Keratinocyte (primary cell): ENCODE results near the gene UNC93A. TPM values are rescaled to one million over a fixed set of nuclear protein-coding genes. Genes with fewer than 3 reads are reported as not detected.

ENCODE experiments used
- DNase-seq: peaks from one replicate; pipeline ENCODE4 v3.0.0-alpha.2; 2011; ENCODE audit warnings: low read depth, missing footprints, low spot score
- FAIRE-seq: peaks from 2 replicates; lab custom pipeline; 2011; peaks lifted over from hg19 to GRCh38; lab: Jason Lieb, UNC
- H2AFZ ChIP-seq: 2 replicates; pipeline ENCODE4 v1.6.0; 2012; ENCODE audit warnings: low read length, control low read depth, inconsistent platforms; ENCODE audit not compliant: control insufficient read depth
- H3K27ac ChIP-seq: 2 replicates; pipeline ENCODE4 v1.5.1; 2011; ENCODE audit warnings: low read length; ENCODE audit not compliant: control insufficient read depth, insufficient read depth
- H3K27me3 ChIP-seq: 3 replicates; pipeline ENCODE4 v1.6.0; 2011; ENCODE audit warnings: low read length; ENCODE audit not compliant: control insufficient read depth, insufficient read depth; ENCODE audit errors: extremely low read depth
- H3K36me3 ChIP-seq, 2 experiments: 2 replicates in 1 of 2; 3 replicates in 1 of 2; pipeline ENCODE4 v1.5.1; 2011; ENCODE audit warnings: low read length in 2 of 2, mild to moderate bottlenecking in 1 of 2; ENCODE audit not compliant: control insufficient read depth in 2 of 2, insufficient read depth in 2 of 2; ENCODE audit errors: extremely low read depth in 1 of 2
- H3K4me1 ChIP-seq: 3 replicates; pipeline ENCODE4 v1.5.1; 2011; ENCODE audit warnings: low read length; ENCODE audit not compliant: control insufficient read depth, insufficient read depth; ENCODE audit errors: extremely low read depth
- H3K4me2 ChIP-seq: 3 replicates; pipeline ENCODE4 v1.6.0; 2011; ENCODE audit warnings: low read depth, low read length; ENCODE audit not compliant: control insufficient read depth, insufficient read depth; ENCODE audit errors: extremely low read depth
- H3K4me3 ChIP-seq, 3 experiments: fragments of 200-600 bp in 1 of 3; sonication (generic) in 1 of 3; 2 replicates in 2 of 3; 3 replicates in 1 of 3; pipeline ENCODE4 v1.5.1; 2011 to 2016; ENCODE audit warnings: low read length in 3 of 3, mild to moderate bottlenecking in 3 of 3, control low read depth in 2 of 3, inconsistent platforms in 1 of 3, low read depth in 1 of 3, mixed read lengths in 1 of 3, mixed run types in 1 of 3, moderate library complexity in 1 of 3; ENCODE audit not compliant: control insufficient read depth in 2 of 3, insufficient read depth in 2 of 3; ENCODE audit errors: extremely low read depth in 1 of 3
- H3K79me2 ChIP-seq: 2 replicates; pipeline ENCODE4 v1.6.0; 2012; ENCODE audit warnings: low read length; ENCODE audit not compliant: control insufficient read depth, insufficient read depth
- H3K9ac ChIP-seq: 3 replicates; pipeline ENCODE4 v1.6.0; 2011; ENCODE audit warnings: low read length; ENCODE audit not compliant: control insufficient read depth, insufficient read depth; ENCODE audit errors: extremely low read depth
- H3K9me1 ChIP-seq: 3 replicates; pipeline ENCODE4 v1.6.0; 2011; ENCODE audit warnings: low read length; ENCODE audit not compliant: control insufficient read depth, insufficient read depth; ENCODE audit errors: extremely low read depth
- H3K9me3 ChIP-seq: 2 replicates; pipeline ENCODE4 v1.5.1; 2012; ENCODE audit warnings: low read depth, low read length; ENCODE audit not compliant: control insufficient read depth
- H4K20me1 ChIP-seq: 3 replicates; pipeline ENCODE4 v1.6.0; 2011; ENCODE audit warnings: low read length; ENCODE audit not compliant: control insufficient read depth, insufficient read depth; ENCODE audit errors: extremely low read depth
- EZH2 ChIP-seq: IDR thresholded peaks from one replicate; pipeline ENCODE4 v1.6.1; 2012; ENCODE audit warnings: inconsistent platforms, mild to moderate bottlenecking, low read length, moderate library complexity
- dilution Hi-C: fragments of 300-500 bp; cut with MboI; formaldehyde crosslinking; loops from one replicate; pipeline ENCODE4 v1.7.0; 2020; ENCODE audit warnings: low sequenced_read_pairs; ENCODE audit not compliant: extremely low pct_ligation_motif_present
- polyA plus RNA-seq, 5 experiments: library from polyadenylated mRNA; depleted of rRNA in 3 of 5; stranded (reverse) in 3 of 5; stranded (forward) in 1 of 5; unstranded in 1 of 5; fragments of >200 nt; gene quantifications; 1 replicate in 1 of 5; 2 replicates in 3 of 5; 3 replicates in 1 of 5; pipeline versions ENCODE4 v1.2.1 to v1.2.3, GENCODE V29; 2011 to 2012; ENCODE audit warnings: missing spikeins in 2 of 5, low read depth in 1 of 5, low replicate concordance in 1 of 5
- TF ChIP-seq, protein P1 (sequence below), 3 experiments: IDR thresholded peaks in 1 of 3; conservative IDR thresholded peaks in 1 of 3; optimal IDR thresholded peaks in 1 of 3; 2 replicates in 2 of 3; 3 replicates in 1 of 3; pipeline versions ENCODE3 to v1.5.1; 2011; ENCODE audit warnings: low read length in 3 of 3, mild to moderate bottlenecking in 3 of 3, moderate library complexity in 2 of 3, control low read depth in 1 of 3, inconsistent platforms in 1 of 3; ENCODE audit not compliant: insufficient read depth in 2 of 3; ENCODE audit errors: extremely low read depth in 1 of 3

The UNC93A gene
- polyA plus RNA-seq, 1 donor (not counting 4 experiments of a cell fraction or from before 2014, with no cell fraction given): not detected

DNA sequence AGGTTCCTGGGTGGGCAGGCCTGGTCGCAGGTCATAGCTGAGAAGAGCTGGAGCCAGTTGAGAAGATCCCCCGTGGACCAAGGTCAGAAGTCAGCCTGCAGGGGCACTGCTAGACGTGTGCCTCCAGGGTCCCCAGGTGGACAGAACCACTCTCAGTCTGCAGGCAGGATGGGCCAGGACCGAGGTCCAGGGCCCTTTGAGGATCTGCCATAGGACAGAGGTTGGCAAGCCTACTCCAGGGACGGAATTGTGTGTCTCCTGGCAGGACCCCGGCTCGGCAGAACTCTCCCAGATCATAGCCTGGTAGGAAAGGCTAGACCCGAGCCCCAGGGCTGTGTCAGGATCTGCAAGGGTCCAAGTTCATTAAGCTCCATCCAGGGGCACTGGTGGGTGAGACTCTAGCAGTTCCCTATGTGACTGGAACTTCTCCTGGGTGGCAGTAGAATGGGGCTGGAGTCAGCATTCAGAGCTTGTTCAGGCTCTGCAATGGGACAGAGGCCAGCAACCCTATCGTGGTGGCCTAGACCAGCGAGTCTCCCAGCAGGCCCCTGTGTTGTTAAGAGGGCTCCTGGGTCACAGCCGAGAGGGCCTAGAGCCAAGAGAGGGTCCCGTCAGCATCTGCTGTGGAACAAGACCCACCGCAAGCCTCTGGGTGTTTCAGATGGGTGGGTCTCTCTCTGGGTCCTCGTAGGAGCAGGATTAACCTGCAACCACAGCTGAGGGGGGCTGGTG lies 51.9 kb downstream of the UNC93A start:
- H3K9ac ChIP-seq: no peak overlapping the region
- H3K4me1 ChIP-seq: no peaks in the 10 kb centered on the region
- dilution Hi-C loops: no loop called here
- no peak for TF ChIP-seq EZH2
- TF ChIP-seq, protein P1, sequence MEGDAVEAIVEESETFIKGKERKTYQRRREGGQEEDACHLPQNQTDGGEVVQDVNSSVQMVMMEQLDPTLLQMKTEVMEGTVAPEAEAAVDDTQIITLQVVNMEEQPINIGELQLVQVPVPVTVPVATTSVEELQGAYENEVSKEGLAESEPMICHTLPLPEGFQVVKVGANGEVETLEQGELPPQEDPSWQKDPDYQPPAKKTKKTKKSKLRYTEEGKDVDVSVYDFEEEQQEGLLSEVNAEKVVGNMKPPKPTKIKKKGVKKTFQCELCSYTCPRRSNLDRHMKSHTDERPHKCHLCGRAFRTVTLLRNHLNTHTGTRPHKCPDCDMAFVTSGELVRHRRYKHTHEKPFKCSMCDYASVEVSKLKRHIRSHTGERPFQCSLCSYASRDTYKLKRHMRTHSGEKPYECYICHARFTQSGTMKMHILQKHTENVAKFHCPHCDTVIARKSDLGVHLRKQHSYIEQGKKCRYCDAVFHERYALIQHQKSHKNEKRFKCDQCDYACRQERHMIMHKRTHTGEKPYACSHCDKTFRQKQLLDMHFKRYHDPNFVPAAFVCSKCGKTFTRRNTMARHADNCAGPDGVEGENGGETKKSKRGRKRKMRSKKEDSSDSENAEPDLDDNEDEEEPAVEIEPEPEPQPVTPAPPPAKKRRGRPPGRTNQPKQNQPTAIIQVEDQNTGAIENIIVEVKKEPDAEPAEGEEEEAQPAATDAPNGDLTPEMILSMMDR (optimal IDR thresholded peaks at IDR 0.05 in 1 of 3, IDR thresholded peaks at IDR 0.05 in 1 of 3, conservative IDR thresholded peaks at IDR 0.05 in 1 of 3; ENCODE audit: extremely low read depth in 1 of 3, insufficient read depth in 2 of 3, low read length in 3 of 3): no peak
- no peak overlapping the region for H3K27ac ChIP-seq
- no peaks in the 10 kb centered on the region for H4K20me1 ChIP-seq
- H3K79me2 ChIP-seq: no peaks in the 10 kb centered on the region
- H3K9me1 ChIP-seq: no peaks in the 10 kb centered on the region
- H2AFZ ChIP-seq: no peak overlapping the region
- no peak overlapping the region for H3K4me2 ChIP-seq
- DNase-seq (no peak), FAIRE-seq (no peak)
- H3K27me3 ChIP-seq: no peaks in the 10 kb centered on the region
- no peaks in the 10 kb centered on the region for H3K9me3 ChIP-seq
- no peaks in the 10 kb centered on the region for H3K36me3 ChIP-seq
- no peak overlapping the region for H3K4me3 ChIP-seq

DNA sequence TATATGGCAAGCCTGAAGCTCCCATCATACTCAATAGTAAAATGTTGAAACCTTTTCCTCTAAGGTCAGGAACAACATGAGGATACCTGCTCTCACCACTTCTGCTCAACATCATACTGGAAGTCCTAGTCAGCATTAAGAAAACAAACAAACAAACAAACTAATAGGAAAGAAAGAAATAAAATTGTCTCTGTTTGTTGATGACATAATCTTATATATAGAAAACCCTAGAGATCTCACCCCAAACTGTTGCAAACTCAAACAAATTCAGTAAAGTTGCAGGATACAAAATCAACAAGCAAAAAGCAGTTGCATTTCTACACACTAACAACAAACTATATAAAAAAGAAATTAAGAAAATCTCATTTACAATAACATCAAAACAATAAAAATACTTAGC lies 54.2 kb downstream of the UNC93A start:
- Histone ChIP-seq H3K9me1 (no peaks in the 10 kb centered on the region), H4K20me1 (no peaks in the 10 kb centered on the region), H3K4me1 (no peaks in the 10 kb centered on the region), H3K4me2 (no peak overlapping the region), H3K4me3 (no peak overlapping the region), H3K79me2 (no peaks in the 10 kb centered on the region), H3K9me3 (no peaks in the 10 kb centered on the region), H3K36me3 (no peaks in the 10 kb centered on the region), H3K9ac (no peak overlapping the region), H3K27me3 (peaks cover 12% of the 10 kb centered on the region), H3K27ac (no peak overlapping the region), H2AFZ (no peak overlapping the region)
- DNase-seq (no peak), FAIRE-seq (no peak)
- dilution Hi-C loops: no loop called here
- TF ChIP-seq, protein P1 (optimal IDR thresholded peaks at IDR 0.05 in 1 of 3, IDR thresholded peaks at IDR 0.05 in 1 of 3, conservative IDR thresholded peaks at IDR 0.05 in 1 of 3; ENCODE audit: extremely low read depth in 1 of 3, insufficient read depth in 2 of 3, low read length in 3 of 3): no peak
- TF ChIP-seq EZH2: no peak
